HepG2 (cell line): ENCODE measurements around the gene RAE1. TPM values are rescaled to one million over a fixed set of nuclear protein-coding genes. Genes with fewer than 3 reads are reported as not detected.

Experiments
- ATAC-seq: fragments of 200-7000 bp; cut with Tn5 transposase; 3 replicates; pipeline ENCODE4 v1.9.1; 2020; ENCODE audit warnings: mild to moderate bottlenecking, moderate library complexity
- BruUV-seq: library from RNA; stranded (reverse); fragments of 400-500 nt; replicated peaks from 2 replicates; lab custom pipeline; 2021; lab: Mats Ljungman, UMichigan
- CTCF ChIA-PET: fragments of 300-600 bp; formaldehyde crosslinking; extraction: SDS; loops from one replicate; lab custom pipeline; 2021; ENCODE audit warnings: low total read pairs, inconsistent platforms, low intra/inter-chr PET ratio; lab: Yijun Ruan, JAX
- POLR2A ChIA-PET: fragments of 350-600 bp; sonication (Branson Sonifier 250); formaldehyde crosslinking; loops from one replicate; lab custom pipeline; 2020; ENCODE audit warnings: antibody characterized with exemption, inconsistent platforms; lab: Yijun Ruan, JAX
- DNase-seq: peaks from one replicate; pipeline ENCODE4 v3.0.0-alpha.2; 2015; ENCODE audit warnings: low spot score
- FAIRE-seq: peaks from 3 replicates; lab custom pipeline; 2011; peaks lifted over from hg19 to GRCh38; lab: Jason Lieb, UNC
- H2AFZ ChIP-seq: one replicate; pipeline ENCODE4 v1.6.1; 2011; ENCODE audit warnings: low read length, inconsistent platforms
- H3K27ac ChIP-seq: fragments of 300-600 bp; 3 replicates; pipeline ENCODE4 v1.8.0; 2011; ENCODE audit warnings: mixed run types, mild to moderate bottlenecking, mixed read lengths, low read length, inconsistent platforms; ENCODE audit not compliant: insufficient read depth; ENCODE audit errors: extremely low read length
- H3K27me3 ChIP-seq, 2 experiments: fragments of 200-600 bp in 1 of 2; 2 replicates in 1 of 2; 3 replicates in 1 of 2; pipeline versions ENCODE4 v1.6.0 to v1.8.0; 2011; ENCODE audit warnings: low read length in 2 of 2, mild to moderate bottlenecking in 2 of 2, moderate library complexity in 2 of 2, inconsistent platforms in 1 of 2; ENCODE audit not compliant: insufficient read depth in 2 of 2, control insufficient read depth in 1 of 2
- H3K36me3 ChIP-seq, 2 experiments: fragments of 200-600 bp in 1 of 2; replicated peaks in 1 of 2; 2 replicates in 1 of 2; 3 replicates in 1 of 2; pipeline versions ENCODE4 v1.5.1 to v1.8.0; 2011; ENCODE audit warnings: low read length in 2 of 2, inconsistent platforms in 1 of 2; ENCODE audit not compliant: insufficient read depth in 2 of 2, control insufficient read depth in 1 of 2
- H3K4me1 ChIP-seq: 2 replicates; pipeline ENCODE4 v1.5.1; 2012; ENCODE audit warnings: low read length, inconsistent platforms; ENCODE audit not compliant: insufficient read depth
- H3K4me2 ChIP-seq: 2 replicates; pipeline ENCODE4 v1.6.0; 2011; ENCODE audit warnings: low read depth, low read length, inconsistent platforms
- H3K4me3 ChIP-seq, 3 experiments: fragments of 200-600 bp in 1 of 3; sonication (generic), shearing (Covaris generic) in 1 of 3; replicated peaks in 1 of 3; 2 replicates each; pipeline ENCODE4 v1.5.1; 2011 to 2016; ENCODE audit warnings: low read length in 3 of 3, inconsistent platforms in 2 of 3, low read depth in 2 of 3, mild to moderate bottlenecking in 2 of 3, control low read depth in 1 of 3, mixed read lengths in 1 of 3; ENCODE audit not compliant: insufficient read depth in 1 of 3
- H3K79me2 ChIP-seq: one replicate; pipeline ENCODE4 v1.6.1; 2011; ENCODE audit warnings: low read length, inconsistent platforms; ENCODE audit not compliant: insufficient read depth
- H3K9ac ChIP-seq: 2 replicates; pipeline ENCODE4 v1.6.0; 2011; ENCODE audit warnings: mild to moderate bottlenecking, low read depth, low read length, inconsistent platforms; ENCODE audit not compliant: insufficient read depth
- H3K9me3 ChIP-seq: 2 replicates; pipeline ENCODE4 v1.5.1; 2012; ENCODE audit warnings: mild to moderate bottlenecking, low read length
- H4K20me1 ChIP-seq: 2 replicates; pipeline ENCODE4 v1.6.0; 2011; ENCODE audit warnings: inconsistent platforms, mild to moderate bottlenecking, low read length, moderate library complexity; ENCODE audit not compliant: insufficient read depth
- AGO2 ChIP-seq: fragments of 200-400 bp; formaldehyde crosslinking; optimal IDR thresholded peaks from 2 replicates; pipeline ENCODE3; 2017; ENCODE audit warnings: mild to moderate bottlenecking, low read depth, low read length, moderate library complexity
- CREB1 ChIP-seq, 2 experiments: fragments of 450-650 bp in 1 of 2; IDR thresholded peaks; 2 replicates each; pipeline ENCODE4 v1.6.1; 2016 to 2017; ENCODE audit warnings: control low read depth in 1 of 2, mild to moderate bottlenecking in 1 of 2, missing compliant biosample characterization in 1 of 2, missing genetic modification characterization in 1 of 2
- HES4 ChIP-seq: sonication (generic); formaldehyde crosslinking; IDR thresholded peaks from 2 replicates; pipeline ENCODE4 v1.9.0; 2021; ENCODE audit warnings: mild to moderate bottlenecking, missing genetic modification reagents, borderline replicate concordance
- KMT2A ChIP-seq: sonication (generic); formaldehyde crosslinking; IDR thresholded peaks from 2 replicates; pipeline ENCODE4 v1.4.0; 2020; ENCODE audit warnings: missing genetic modification reagents
- SCMH1 ChIP-seq: sonication (generic); formaldehyde crosslinking; IDR thresholded peaks from 2 replicates; pipeline ENCODE4 v1.9.0; 2021; ENCODE audit warnings: missing genetic modification reagents, mild to moderate bottlenecking, borderline replicate concordance
- SNAPC2 ChIP-seq: sonication (generic); formaldehyde crosslinking; IDR thresholded peaks from 2 replicates; pipeline ENCODE4 v1.8.1; 2022; ENCODE audit warnings: mild to moderate bottlenecking, missing genetic modification reagents
- ZFAT ChIP-seq: sonication (generic); formaldehyde crosslinking; conservative IDR thresholded peaks from 2 replicates; pipeline ENCODE4 v1.8.1; 2023; ENCODE audit warnings: missing genetic modification reagents, inconsistent platforms
- ZNF678 ChIP-seq: sonication (generic); formaldehyde crosslinking; IDR thresholded peaks from 2 replicates; pipeline ENCODE4 v1.4.0; 2020; ENCODE audit warnings: mild to moderate bottlenecking, missing genetic modification reagents
- ZNF749 ChIP-seq: sonication (generic); formaldehyde crosslinking; IDR thresholded peaks from 2 replicates; pipeline ENCODE4 v1.8.0; 2022; ENCODE audit warnings: mild to moderate bottlenecking, missing genetic modification reagents, moderate library complexity, borderline replicate concordance
- ZNF768 ChIP-seq: sonication (generic); formaldehyde crosslinking; IDR thresholded peaks from 2 replicates; pipeline ENCODE4 v1.4.0; 2020; ENCODE audit warnings: missing genetic modification reagents
- WGBS: methylation state at CpG from one replicate; pipeline ENCODE4 v1.1.6; 2017; ENCODE audit warnings: low lambda C conversion rate; 5-methylcytosine and 5-hydroxymethylcytosine counted together
- in situ Hi-C: cut with HindIII; loops from 2 replicates; pipeline ENCODE4 v1.10.0; 2017; ENCODE audit warnings: low pct_unique_long_range_greater_than_20kb; ENCODE audit not compliant: extremely low pct_ligation_motif_present
- intact Hi-C: fragments of 100-400 bp; cut with micrococcal nuclease; formaldehyde crosslinking; loops from one replicate; pipeline ENCODE4 v1.10.0; 2022; ENCODE audit not compliant: unreplicated experiment
- polyA plus RNA-seq, 8 experiments: library from polyadenylated mRNA; depleted of rRNA in 3 of 8; stranded (reverse) in 7 of 8; unstranded in 1 of 8; fragments of >200 nt; fragmentation: Illumina TruSeq in 4 of 8; extraction: Trizol in 4 of 8; gene quantifications; 2 replicates each; pipeline versions ENCODE4 v1.2.1 to v1.2.3, GENCODE V29; 2011 to 2016; ENCODE audit warnings: low read depth in 4 of 8, missing spikeins in 1 of 8, mixed read lengths in 1 of 8; ENCODE audit not compliant: insufficient read depth in 1 of 8
- total RNA-seq, 5 experiments: library from RNA; depleted of rRNA; stranded (reverse); fragments of >200 nt; fragmentation: Illumina TruSeq; extraction: Trizol; gene quantifications; 2 replicates each; pipeline ENCODE4 v1.2.3, GENCODE V29; 2016; ENCODE audit warnings: low read depth in 1 of 5
- TF ChIP-seq, protein P1 (sequence below): IDR thresholded peaks from 2 replicates; pipeline ENCODE4 v1.6.1; 2016; ENCODE audit warnings: mild to moderate bottlenecking, missing biosample characterization, missing genetic modification reagents
- TF ChIP-seq, protein P2 (sequence below): sonication (generic); formaldehyde crosslinking; IDR thresholded peaks from 2 replicates; pipeline ENCODE4 v1.8.0; 2022; ENCODE audit warnings: missing genetic modification reagents, mild to moderate bottlenecking, moderate library complexity, borderline replicate concordance

The RAE1 gene
- total and polyA plus RNA-seq, 2 of the 13 experiments (the other 11 are each of a cell fraction or from before 2014, with no cell fraction given): 36.1 to 72.9 TPM

DNA sequence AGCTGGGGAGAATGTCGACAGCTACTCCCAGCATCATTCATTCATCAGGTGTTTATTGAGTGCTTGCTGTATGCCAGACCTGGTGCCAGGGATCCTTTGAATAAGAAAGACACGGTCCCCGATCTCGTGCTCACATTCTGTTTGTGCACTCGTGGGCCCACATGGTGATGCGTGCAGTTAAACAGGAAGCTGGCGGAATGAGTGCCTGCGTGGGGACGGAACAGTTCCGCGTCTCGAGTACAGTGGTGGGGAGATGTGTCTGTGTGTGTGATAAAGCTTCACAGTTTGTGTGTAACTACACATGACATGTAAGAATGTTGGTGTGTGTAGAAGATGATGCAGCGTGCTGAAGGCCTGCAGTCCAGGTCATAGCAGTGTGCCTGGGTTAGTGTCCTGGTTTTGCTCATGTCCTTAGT, 46.6 kb downstream of the RAE1 start:
- FAIRE-seq (peak; percentile 70), ATAC-seq (no peak), DNase-seq (no peak)
- H3K36me3 ChIP-seq: peaks cover 24 to 71% of the 10 kb centered on the region in 2 experiments
- BruUV-seq: no TSS peak
- H3K4me1 ChIP-seq: peaks cover 8% of the 10 kb centered on the region
- no peak overlapping the region for H3K27ac ChIP-seq
- no peak overlapping the region for H2AFZ ChIP-seq
- intact Hi-C loops (no loop called here), in situ Hi-C loops (loop anchor here (25.0 kb wide), 1 partner anchor 815 kb away; no protein-coding TSS in a partner anchor)
- H3K4me3 ChIP-seq: no peak overlapping the region
- no peaks in the 10 kb centered on the region for H3K9me3 ChIP-seq
- H3K9ac ChIP-seq: no peak overlapping the region
- 86% methylated on average over 13 of the region's 13 CpGs for WGBS
- TF ChIP-seq HES4 (CRISPR knock-in tag): 0 out of 2 replicates have a peak, but pooled peaks have one; percentile 47
- no peak for TF ChIP-seq KMT2A (CRISPR knock-in tag)
- TF ChIP-seq, all 625 proteins: peak for 1
- H3K27me3 ChIP-seq: no peaks in the 10 kb centered on the region
- ChIA-PET CTCF (no interaction called here), POLR2A (no interaction called here)
- no peaks in the 10 kb centered on the region; the same call in 1 of the 2 replicates for H4K20me1 ChIP-seq
- peaks cover 5% of the 10 kb centered on the region for H3K79me2 ChIP-seq
- H3K4me2 ChIP-seq: no peak overlapping the region

DNA sequence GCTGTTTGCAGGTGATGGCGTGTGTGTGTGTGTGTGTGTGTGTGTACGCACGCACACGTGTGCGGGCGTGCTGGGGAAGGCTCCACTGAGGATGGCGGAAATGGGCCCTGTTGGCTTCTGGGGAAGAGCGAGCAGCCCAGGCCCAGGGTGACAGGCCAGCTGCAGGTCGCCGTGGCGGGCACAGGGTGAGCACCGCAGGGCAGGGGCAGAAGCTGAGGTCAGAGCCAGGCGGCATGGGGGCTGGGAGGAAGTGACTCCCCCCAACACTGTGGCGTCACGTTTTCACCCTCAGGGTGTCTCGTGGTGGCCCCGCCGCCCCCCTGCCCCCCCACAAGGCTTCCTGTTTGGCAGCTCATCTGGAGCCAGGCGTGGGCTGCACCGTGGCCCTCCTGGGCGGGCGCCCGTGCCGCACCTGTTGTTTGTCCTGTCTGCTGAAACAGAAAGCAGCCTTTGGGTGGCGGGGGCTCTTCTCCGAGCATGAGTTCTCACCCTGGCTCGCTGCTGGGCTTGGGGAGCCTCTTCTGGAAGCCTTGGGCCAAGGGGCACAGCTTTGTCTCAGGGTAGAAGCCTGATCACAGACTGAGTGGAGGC, 47.3 kb downstream of the RAE1 start:
- ChIA-PET POLR2A (no interaction called here), CTCF (no interaction called here)
- Histone ChIP-seq H3K36me3 (peaks cover 29 to 70% of the 10 kb centered on the region in 2 experiments), H3K27ac (no peak overlapping the region), H3K9ac (no peak overlapping the region), H3K79me2 (peaks cover under 1% of the 10 kb centered on the region), H4K20me1 (no peaks in the 10 kb centered on the region; the same call in 1 of the 2 replicates), H2AFZ (no peak overlapping the region), H3K27me3 (no peaks in the 10 kb centered on the region), H3K9me3 (no peaks in the 10 kb centered on the region), H3K4me1 (peaks cover 2% of the 10 kb centered on the region; the same call in 1 of the 2 replicates), H3K4me2 (no peak overlapping the region), H3K4me3 (no peak overlapping the region)
- intact Hi-C loops (no loop called here), in situ Hi-C loops (loop anchor here (25.0 kb wide), 1 partner anchor 814 kb away; no protein-coding TSS in a partner anchor)
- FAIRE-seq: no peak
- ATAC-seq: no peak
- WGBS: 93% methylated on average over 22 of the region's 27 CpGs
- DNase-seq: no peak
- no TSS peak for BruUV-seq
- TF ChIP-seq, protein P1, sequence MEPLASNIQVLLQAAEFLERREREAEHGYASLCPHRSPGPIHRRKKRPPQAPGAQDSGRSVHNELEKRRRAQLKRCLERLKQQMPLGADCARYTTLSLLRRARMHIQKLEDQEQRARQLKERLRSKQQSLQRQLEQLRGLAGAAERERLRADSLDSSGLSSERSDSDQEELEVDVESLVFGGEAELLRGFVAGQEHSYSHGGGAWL (CRISPR knock-in tag): no peak
- TF ChIP-seq ZNF678 (CRISPR knock-in tag): no peak
- TF ChIP-seq SNAPC2: no peak
- TF ChIP-seq SCMH1 (CRISPR knock-in tag): no peak
- TF ChIP-seq AGO2: peak; percentile 34
- TF ChIP-seq, protein P2, sequence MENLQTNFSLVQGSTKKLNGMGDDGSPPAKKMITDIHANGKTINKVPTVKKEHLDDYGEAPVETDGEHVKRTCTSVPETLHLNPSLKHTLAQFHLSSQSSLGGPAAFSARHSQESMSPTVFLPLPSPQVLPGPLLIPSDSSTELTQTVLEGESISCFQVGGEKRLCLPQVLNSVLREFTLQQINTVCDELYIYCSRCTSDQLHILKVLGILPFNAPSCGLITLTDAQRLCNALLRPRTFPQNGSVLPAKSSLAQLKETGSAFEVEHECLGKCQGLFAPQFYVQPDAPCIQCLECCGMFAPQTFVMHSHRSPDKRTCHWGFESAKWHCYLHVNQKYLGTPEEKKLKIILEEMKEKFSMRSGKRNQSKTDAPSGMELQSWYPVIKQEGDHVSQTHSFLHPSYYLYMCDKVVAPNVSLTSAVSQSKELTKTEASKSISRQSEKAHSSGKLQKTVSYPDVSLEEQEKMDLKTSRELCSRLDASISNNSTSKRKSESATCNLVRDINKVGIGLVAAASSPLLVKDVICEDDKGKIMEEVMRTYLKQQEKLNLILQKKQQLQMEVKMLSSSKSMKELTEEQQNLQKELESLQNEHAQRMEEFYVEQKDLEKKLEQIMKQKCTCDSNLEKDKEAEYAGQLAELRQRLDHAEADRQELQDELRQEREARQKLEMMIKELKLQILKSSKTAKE: no peak
- TF ChIP-seq ZFAT (CRISPR knock-in tag): no peak
- peak; percentile 17; the same call in 1 of the 2 replicates for TF ChIP-seq ZNF768 (CRISPR knock-in tag)
- no peak for TF ChIP-seq ZNF749 (CRISPR knock-in tag)
- TF ChIP-seq CREB1 (IDR thresholded peaks at IDR 0.05): no peak
- no peak for TF ChIP-seq CREB1 (CRISPR knock-in tag; IDR thresholded peaks at IDR 0.05)
